GM19043 (cell line): ENCODE data around the gene RAB33B.
"Not testable (repeated sequence)": the region's sequence is repeated elsewhere in the genome, so short reads cannot be mapped to it uniquely, and the experiment has no call there.

ENCODE experiments used
- ATAC-seq: cut with Tn5 transposase; IDR thresholded peaks from one replicate; pipeline ENCODE4 v1.9.1; 2021; ENCODE audit warnings: low read depth; ENCODE audit not compliant: unreplicated experiment

The RAB33B gene

DNA sequence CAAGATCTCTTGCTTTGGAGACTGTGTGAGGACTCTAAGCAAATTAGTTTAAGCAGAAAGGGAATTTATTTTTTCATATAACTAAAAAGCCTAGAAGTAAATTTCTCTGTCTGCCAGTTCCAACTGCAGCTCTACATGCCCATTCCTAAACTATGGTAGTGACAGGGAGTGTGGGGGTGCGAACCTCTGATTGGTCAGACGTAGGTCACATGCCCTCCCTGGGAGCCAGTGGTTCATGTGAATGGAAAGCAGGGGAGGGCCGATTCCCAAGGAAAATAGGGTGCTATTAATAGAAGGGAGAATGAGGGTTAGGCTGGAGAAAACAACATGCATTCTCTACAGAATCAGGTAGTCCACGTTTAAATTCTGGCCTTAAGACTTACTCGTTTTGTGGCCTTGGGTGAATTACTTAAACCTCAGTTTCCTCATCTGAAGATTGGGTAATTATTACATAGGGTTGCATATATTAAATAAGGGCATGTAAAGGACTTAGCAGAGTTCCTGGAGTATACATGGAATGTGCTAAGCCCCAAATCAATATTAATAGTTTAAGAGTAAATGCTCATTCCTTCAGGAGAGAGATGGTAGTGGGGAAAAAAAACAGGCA is 7.2 kb downstream of the RAB33B start:
- ATAC-seq, result no peak

- not testable (repeated sequence) for ATAC-seq
These were observed 10.6 kb downstream of the RAB33B start for GRCh38 chr4:139464512-139464911.

DNA sequence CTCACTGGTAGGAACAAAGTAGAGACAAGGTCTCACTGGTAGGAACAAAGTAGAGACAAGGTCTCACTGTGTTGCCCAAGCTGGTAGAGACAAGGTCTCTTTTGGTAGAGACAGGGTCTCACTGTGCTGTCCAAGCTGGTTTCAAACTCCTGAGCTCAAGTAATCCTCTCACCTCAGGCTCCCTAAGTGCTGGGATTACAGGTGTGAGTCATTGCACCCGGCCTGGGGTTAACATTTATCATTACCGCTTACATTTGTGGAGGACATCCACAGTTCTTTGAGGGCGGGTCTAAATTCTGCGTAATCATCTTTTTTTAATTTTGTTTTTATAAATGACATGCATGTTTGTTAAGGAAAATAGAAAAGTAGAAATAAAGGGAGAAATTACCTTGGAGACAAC is 12.0 kb downstream of the RAB33B start:
- no peak for ATAC-seq

DNA sequence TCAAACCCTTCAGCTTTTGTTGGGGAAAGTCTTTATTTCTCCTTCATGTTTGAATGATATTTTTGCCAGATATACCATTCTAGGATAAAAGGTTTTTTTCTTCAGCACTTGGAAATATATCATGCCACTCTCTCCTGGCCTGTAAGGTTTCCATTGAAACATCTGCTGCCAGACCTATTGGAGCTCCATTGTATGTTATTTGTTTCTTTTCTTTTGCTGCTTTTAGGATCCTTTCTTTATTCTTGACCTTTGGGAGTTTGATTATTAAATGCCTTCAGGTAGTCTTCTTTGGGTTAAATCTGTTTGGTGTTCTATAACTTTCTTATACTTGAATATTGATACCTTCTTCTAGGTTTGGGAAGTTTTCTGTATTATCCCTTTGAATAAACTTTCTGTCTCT is 14.8 kb downstream of the RAB33B start:
- ATAC-seq, result not testable (repeated sequence)

GRCh38 chr4:139469216-139469615 is 15.3 kb downstream of the RAB33B start:
- no peak for ATAC-seq

DNA sequence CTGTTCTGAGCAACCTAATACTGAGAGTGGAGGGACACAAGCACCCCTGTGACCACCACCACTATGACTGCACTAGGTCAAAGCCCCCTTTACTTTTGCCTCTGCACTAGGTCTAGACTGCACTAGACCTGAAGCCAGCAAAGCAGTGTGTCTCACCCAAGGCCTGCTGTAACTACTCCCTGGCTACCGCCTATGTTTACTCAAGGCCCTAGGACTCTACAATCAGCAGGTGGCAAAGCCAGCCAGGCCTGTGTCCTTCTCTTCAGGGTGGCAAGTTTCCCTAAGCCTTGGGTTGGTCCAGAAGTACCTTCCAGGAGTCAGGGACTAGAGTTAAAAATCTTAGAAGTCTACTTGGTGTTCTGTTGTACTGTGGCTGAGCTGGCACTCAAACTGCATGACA is 15.9 kb downstream of the RAB33B start:
- no peak for ATAC-seq

GRCh38 chr4:139470295-139470694 is 16.4 kb downstream of the RAB33B start:
- ATAC-seq, result no peak

- no peak for ATAC-seq
These were observed 17.2 kb downstream of the RAB33B start for GRCh38 chr4:139470997-139471665.

- no peak for ATAC-seq
These were observed 18.9 kb downstream of the RAB33B start for GRCh38 chr4:139472852-139473251.

DNA sequence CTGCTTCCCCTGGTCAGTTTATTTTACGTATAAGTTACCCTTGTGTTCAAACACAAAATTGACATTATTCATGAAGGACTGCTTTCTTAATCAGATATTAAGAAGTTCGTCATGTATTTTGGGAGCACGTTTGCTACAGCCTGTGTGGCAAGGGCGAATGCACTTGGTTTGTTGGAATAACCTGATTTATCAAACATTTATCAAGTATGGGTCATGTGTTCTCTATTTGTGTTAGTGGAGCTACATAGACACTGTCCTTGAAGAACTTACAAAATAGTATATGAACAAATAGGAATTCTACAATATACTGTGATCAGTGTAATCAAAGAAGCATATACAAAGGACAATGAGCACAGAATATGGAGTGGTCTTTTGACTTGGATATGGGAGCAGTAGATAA is 22.4 kb downstream of the RAB33B start:
- ATAC-seq, result no peak

- no peak for ATAC-seq
These were observed 27.5 kb downstream of the RAB33B start for GRCh38 chr4:139481465-139481864.

GRCh38 chr4:139483000-139483399 is 29.1 kb downstream of the RAB33B start:
- ATAC-seq, result no peak

DNA sequence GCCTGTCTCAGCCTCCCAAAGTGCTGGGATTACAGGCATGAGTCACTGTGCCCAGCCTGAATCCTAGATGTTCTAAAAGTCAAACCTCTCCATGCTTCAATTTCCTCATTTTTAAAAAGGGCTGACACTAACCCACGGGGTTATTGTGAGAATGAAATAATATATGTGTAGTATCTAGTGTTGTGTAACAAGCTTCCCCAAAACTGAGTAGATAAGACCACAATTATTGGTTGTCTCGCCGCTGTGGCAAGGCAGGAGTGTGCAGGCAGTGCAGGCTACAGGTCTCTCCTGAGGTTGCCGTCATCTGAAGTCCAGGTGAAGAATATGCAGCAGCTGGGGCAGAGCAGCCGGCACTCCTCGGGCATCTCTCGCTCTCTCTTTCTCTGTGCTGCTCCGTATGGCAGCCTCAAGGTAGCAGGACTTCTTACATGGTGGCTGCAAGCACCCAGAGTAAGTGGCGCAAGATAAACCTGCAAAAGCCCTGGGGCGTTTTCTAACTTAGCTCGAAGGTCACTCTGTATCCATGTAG is 30.9 kb downstream of the RAB33B start:
- ATAC-seq, result no peak

GRCh38 chr4:139488442-139488841 is 34.5 kb downstream of the RAB33B start:
- no peak for ATAC-seq

DNA sequence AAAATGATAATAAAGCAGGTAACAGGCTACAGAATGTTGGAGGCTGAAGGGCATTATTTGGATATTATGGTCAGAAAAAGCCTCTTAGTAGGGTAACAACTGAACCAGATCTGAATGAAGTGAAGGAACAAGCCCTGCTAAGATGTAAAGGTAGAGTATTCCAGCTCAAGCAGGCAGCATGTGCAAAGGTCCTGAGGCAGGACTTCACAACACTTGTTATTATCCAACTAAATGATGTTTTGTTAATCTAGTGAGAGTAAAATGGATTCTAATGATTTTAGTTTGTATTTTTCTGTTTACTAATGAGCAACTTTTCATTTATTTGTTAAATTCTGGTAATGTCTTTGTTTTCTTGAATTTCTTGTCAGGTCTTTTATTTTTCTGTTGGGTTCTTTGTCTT is 35.7 kb downstream of the RAB33B start:
- no peak for ATAC-seq

GRCh38 chr4:139492429-139492828 is 38.5 kb downstream of the RAB33B start:
- ATAC-seq, result no peak

- no peak for ATAC-seq
These were observed 39.3 kb downstream of the RAB33B start for GRCh38 chr4:139493176-139493575.

DNA sequence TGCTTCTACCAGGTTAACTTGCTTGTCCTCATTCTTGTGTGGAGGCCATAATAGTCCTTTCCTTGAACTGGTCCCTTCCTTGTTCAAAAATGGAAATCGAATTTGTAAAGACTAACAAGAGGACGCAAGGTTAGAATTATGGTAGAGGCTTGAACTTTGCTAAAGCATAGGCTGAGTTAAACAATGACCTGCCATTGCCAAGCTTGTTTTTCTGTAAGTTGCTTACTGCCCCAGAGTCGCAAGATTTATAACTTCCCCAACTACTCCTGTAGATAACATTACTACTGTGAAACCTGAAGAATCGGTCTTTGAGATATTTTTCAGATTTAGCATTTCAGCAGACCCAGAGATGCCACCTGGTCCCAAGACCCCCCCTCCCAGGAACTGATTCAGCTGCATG is 45.3 kb downstream of the RAB33B start:
- ATAC-seq, result no peak

DNA sequence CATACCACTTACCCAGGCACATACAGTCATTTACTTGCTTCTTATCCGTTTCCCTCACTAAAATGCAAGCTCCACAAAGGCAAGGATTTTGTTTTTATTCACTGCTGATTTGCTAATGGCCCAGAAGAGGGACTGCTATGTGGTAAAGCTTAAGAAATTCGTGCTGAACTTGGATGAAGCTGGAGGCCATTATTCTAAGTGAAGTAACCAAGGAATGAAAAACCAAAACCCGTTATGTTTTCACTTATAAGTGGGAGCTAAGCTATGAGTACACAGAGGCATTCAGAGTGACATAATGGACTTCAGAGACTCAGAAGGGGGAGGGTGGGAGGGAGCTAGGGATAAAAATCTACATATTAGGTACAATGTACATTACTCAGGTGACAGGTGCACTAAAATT is 47.2 kb downstream of the RAB33B start:
- ATAC-seq, result no peak

DNA sequence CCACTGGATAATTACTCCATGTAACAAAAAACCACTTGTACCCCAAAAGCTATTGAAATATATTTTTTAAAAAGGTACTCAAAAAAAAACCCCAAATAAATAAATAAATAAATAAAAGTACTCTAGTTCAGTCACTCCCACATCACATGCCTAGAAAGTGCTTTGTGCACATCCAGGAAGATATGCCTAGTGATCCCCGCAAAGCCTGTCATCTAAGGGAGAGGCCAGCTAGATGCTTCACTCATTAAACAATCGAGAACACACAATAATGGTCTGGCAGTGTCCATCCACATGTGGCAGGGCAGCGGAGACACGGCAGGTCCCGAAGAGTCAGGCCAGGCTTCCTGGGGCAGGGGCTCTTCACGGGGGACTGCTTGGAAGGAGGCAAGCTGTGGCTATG is 47.6 kb downstream of the RAB33B start:
- ATAC-seq, result no peak

DNA sequence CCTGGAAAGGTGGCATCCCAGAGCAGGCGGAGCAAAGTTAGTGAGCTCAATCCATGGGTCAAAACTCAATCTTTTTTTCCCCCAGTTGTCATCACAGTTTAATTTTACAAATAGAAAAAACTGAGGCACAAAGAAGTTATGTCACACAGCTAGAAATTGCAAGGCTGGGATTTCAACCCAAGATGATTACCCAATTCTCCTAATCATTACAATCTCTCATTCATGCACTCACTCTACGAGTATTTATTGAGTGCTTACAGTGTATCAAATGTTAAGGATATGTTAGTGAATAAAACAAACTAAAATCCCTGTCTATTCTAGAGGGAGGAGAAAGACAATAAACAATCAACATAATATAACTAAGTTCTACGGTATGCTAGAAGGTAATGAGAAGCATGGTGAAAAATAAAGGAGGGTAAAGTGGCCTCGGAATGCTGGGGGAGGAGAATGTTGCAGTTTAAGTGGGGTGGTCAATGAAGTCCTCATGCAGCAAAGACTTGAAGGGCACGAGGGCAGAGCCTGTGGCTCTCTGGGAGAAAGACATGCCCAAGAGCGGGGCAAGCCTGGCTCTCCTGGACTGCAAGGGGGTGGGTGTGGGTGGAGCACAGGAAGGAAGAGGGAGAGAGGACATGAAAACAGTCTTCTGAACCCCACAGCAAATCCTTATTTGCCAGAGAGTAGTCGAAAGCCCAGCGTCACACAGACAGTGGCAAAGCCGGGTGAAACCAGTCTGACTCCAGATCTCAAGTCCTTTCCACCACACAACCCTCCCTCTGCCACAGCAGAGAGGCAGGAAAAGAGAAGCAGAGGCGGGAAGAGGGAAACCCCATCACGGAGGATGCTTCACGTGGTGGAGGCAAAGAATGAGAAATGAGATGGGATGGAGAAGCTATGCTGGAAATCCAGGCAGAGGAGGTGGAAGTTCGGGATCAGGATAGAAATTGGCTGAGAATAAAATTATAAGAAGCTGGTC is 48.3 kb downstream of the RAB33B start:
- ATAC-seq, result no peak
